ENCODE data around the gene GNPTG. TPM values are rescaled to one million over a fixed set of nuclear protein-coding genes. Genes with fewer than 3 reads are reported as not detected.

Gene GNPTG
- polyA plus RNA-seq, 1 of the 3 experiments (the other 2 are of a cell fraction) = 113 TPM

DNA sequence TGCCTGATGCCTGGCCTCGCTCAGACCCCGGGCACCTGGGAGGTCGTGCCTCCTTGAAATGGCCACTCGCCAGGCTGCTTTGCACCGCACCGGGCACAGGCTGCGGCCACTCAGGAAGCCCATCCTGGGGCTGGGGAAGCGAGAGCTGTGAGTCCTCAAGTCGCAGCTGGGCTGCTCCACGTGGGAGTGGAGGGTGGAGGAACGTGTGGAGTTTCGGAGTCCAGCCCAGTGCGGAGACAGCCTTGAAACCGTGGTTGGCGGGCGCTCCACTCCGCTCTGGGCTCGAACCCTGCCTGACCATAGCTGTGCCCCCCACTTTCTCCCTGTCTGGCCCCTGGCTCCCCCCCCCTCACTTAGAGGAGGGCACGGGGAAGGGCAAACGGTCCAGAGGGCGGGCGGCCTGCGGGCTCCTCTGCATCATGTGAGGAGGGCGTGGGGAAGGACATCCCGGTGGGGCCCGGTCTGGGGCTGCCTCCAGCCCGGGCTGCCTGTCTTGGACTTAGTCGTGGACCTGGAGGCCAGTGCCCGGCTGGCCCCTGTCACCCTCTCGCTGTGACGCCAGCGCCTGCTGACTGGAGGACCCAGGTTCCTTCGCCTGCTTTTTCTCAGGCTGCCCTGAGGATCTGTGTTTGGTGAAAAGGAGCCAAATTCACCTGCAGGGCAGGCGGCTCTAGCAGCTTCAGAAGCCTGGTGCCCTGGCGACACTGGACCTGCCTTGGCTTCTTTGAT is 39.8 kb upstream of the GNPTG start:
- DNase-seq = no peak
- Histone ChIP-seq H3K4me2 (peak overlapping the region; percentile 73), H3K9me3 (no peaks in the 10 kb centered on the region), H3K4me1 (ENCODE audit: control insufficient read depth in 1 of 2, insufficient read depth in 2 of 2, low read depth in 1 of 2, low read length in 1 of 2) (peaks cover 10 to 27% of the 10 kb centered on the region in 2 experiments; a peak in 2 of 4 replicates), H3K27ac (ENCODE audit: low read depth in 2 of 2, low read length in 1 of 2) (no peak overlapping the region; a peak in 1 of 4 replicates), H4K20me1 (ENCODE audit: insufficient read depth) (peaks cover 70% of the 10 kb centered on the region), H3K4me3 (ENCODE audit: low read depth in 2 of 2, low read length in 1 of 2) (peak overlapping the region; percentile 63 to 94), H3K36me3 (replicated peaks in 1 of 2; ENCODE audit: control insufficient read depth in 1 of 2, insufficient read depth in 2 of 2, low read length in 1 of 2) (peaks cover 10 to 43% of the 10 kb centered on the region in 2 experiments), H2AFZ (ENCODE audit: low read depth) (no peak overlapping the region), H3K9me2 (no peaks in the 10 kb centered on the region), H3K9ac (peak overlapping the region; percentile 89; the same call in 1 of the 2 replicates), H3K79me2 (ENCODE audit: insufficient read depth) (peaks cover 71% of the 10 kb centered on the region), H3F3A (replicated peaks; ENCODE audit: insufficient read depth) (no peaks in the 10 kb centered on the region), H3K27me3 (ENCODE audit: insufficient read depth) (no peaks in the 10 kb centered on the region)
- TF ChIP-seq EP300 (IDR thresholded peaks at IDR 0.05; ENCODE audit: borderline replicate concordance in 1 of 2, low read depth in 1 of 2, low read length in 1 of 2) (no peak), TCF12 (IDR thresholded peaks at IDR 0.05) (no peak), MXI1 (IDR thresholded peaks at IDR 0.05; ENCODE audit: low read depth, low read length) (no peak), RFX5 (IDR thresholded peaks at IDR 0.05; ENCODE audit: low read length) (no peak), FOXJ3 (CRISPR knock-in tag; IDR thresholded peaks at IDR 0.05) (no peak), RAD21 (IDR thresholded peaks at IDR 0.05; ENCODE audit: low read length) (no peak)
- TF ChIP-seq, protein P1, sequence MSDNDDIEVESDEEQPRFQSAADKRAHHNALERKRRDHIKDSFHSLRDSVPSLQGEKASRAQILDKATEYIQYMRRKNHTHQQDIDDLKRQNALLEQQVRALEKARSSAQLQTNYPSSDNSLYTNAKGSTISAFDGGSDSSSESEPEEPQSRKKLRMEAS (IDR thresholded peaks at IDR 0.05; ENCODE audit: low read depth) = no peak
- TF ChIP-seq, protein P2, sequence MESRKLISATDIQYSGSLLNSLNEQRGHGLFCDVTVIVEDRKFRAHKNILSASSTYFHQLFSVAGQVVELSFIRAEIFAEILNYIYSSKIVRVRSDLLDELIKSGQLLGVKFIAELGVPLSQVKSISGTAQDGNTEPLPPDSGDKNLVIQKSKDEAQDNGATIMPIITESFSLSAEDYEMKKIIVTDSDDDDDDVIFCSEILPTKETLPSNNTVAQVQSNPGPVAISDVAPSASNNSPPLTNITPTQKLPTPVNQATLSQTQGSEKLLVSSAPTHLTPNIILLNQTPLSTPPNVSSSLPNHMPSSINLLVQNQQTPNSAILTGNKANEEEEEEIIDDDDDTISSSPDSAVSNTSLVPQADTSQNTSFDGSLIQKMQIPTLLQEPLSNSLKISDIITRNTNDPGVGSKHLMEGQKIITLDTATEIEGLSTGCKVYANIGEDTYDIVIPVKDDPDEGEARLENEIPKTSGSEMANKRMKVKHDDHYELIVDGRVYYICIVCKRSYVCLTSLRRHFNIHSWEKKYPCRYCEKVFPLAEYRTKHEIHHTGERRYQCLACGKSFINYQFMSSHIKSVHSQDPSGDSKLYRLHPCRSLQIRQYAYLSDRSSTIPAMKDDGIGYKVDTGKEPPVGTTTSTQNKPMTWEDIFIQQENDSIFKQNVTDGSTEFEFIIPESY (IDR thresholded peaks at IDR 0.05; ENCODE audit: borderline replicate concordance, low read depth) = no peak
- POLR2A ChIA-PET = no interaction called here
- CTCF ChIA-PET = interaction anchor here (1.0 to 3.1 kb wide), 5 partner anchors 11 to 26 kb away, joined by 3 to 12 read pairs (median 4); no protein-coding TSS in a partner anchor
- WGBS (ENCODE audit: low lambda C conversion rate) = 85% methylated on average over 27 of the region's 35 CpGs

DNA sequence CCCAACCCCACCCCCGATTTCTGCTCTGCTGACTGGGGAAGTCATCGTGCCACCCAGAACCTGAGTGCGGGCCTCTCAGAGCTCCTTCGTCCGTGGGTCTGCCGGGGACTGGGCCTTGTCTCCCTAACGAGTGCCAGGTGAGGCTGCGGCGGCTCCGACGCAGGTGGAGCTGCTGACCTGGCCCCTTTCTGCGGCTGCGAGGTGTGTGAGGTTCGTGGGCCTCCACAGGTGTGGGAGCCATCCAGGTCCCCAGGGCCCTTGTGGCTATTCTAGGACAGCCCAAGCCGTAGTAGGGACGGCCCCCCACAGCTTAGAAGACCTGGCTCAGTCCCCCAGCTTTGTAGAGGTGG is 39.3 kb upstream of the GNPTG start:
- Histone ChIP-seq H3K4me2 (peak overlapping the region; percentile 73), H3K9me3 (no peaks in the 10 kb centered on the region), H3K4me1 (ENCODE audit: control insufficient read depth in 1 of 2, insufficient read depth in 2 of 2, low read depth in 1 of 2, low read length in 1 of 2) (peaks cover 10 to 27% of the 10 kb centered on the region in 2 experiments; a peak in 2 of 4 replicates), H3K79me2 (ENCODE audit: insufficient read depth) (peaks cover 76% of the 10 kb centered on the region), H3K4me3 (ENCODE audit: low read depth in 2 of 2, low read length in 1 of 2) (no peak overlapping the region), H3K27me3 (ENCODE audit: insufficient read depth) (no peaks in the 10 kb centered on the region), H3K27ac (ENCODE audit: low read depth in 2 of 2, low read length in 1 of 2) (no peak overlapping the region), H3K36me3 (replicated peaks in 1 of 2; ENCODE audit: control insufficient read depth in 1 of 2, insufficient read depth in 2 of 2, low read length in 1 of 2) (peaks cover 14 to 48% of the 10 kb centered on the region in 2 experiments), H3K9ac (no peak overlapping the region; the same call in 1 of the 2 replicates), H3F3A (replicated peaks; ENCODE audit: insufficient read depth) (no peaks in the 10 kb centered on the region), H4K20me1 (ENCODE audit: insufficient read depth) (peaks cover 75% of the 10 kb centered on the region), H3K9me2 (no peaks in the 10 kb centered on the region), H2AFZ (ENCODE audit: low read depth) (no peak overlapping the region)
- ChIA-PET POLR2A (no interaction called here), CTCF (interaction anchor here (1.0 to 3.1 kb wide), 5 partner anchors 12 to 25 kb away, joined by 3 to 12 read pairs (median 4); no protein-coding TSS in a partner anchor)
- no peak for DNase-seq
- 50% methylated on average over 1 of the region's 16 CpGs for WGBS (ENCODE audit: low lambda C conversion rate)
- TF ChIP-seq, protein P3, sequence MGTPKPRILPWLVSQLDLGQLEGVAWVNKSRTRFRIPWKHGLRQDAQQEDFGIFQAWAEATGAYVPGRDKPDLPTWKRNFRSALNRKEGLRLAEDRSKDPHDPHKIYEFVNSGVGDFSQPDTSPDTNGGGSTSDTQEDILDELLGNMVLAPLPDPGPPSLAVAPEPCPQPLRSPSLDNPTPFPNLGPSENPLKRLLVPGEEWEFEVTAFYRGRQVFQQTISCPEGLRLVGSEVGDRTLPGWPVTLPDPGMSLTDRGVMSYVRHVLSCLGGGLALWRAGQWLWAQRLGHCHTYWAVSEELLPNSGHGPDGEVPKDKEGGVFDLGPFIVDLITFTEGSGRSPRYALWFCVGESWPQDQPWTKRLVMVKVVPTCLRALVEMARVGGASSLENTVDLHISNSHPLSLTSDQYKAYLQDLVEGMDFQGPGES (IDR thresholded peaks at IDR 0.05; ENCODE audit: low read depth, low read length) = no peak
- TF ChIP-seq POLR2AphosphoS5 (IDR thresholded peaks at IDR 0.05; ENCODE audit: low read depth, low read length) (no peak), YY1 (IDR thresholded peaks at IDR 0.05; ENCODE audit: low read depth) (no peak), GABPA (IDR thresholded peaks at IDR 0.05; ENCODE audit: low read depth) (no peak), ELF1 (IDR thresholded peaks at IDR 0.05) (no peak), RXRA (IDR thresholded peaks at IDR 0.05; ENCODE audit: borderline replicate concordance, low read depth) (no peak)
